ENCODE measurements around the gene SLC25A34.

GRCh38 chr1:15730423-15730822, 5.6 kb upstream of the SLC25A34 start:
- TF ChIP-seq CTCF (conservative IDR thresholded peaks at IDR 0.05; ENCODE audit: low read length) (no peak), EZH2phosphoT487 (IDR thresholded peaks at IDR 0.05; ENCODE audit: borderline replicate concordance) (no peak)
